Anterior cingulate cortex (tissue), 58 donors: ENCODE data around the gene CDCA5.

Experiments used
- DNase-seq, 58 donors: peaks; one replicate each; lab custom pipeline; 2025; lab: John Stamatoyannopoulos, UW

CDCA5 gene

DNA sequence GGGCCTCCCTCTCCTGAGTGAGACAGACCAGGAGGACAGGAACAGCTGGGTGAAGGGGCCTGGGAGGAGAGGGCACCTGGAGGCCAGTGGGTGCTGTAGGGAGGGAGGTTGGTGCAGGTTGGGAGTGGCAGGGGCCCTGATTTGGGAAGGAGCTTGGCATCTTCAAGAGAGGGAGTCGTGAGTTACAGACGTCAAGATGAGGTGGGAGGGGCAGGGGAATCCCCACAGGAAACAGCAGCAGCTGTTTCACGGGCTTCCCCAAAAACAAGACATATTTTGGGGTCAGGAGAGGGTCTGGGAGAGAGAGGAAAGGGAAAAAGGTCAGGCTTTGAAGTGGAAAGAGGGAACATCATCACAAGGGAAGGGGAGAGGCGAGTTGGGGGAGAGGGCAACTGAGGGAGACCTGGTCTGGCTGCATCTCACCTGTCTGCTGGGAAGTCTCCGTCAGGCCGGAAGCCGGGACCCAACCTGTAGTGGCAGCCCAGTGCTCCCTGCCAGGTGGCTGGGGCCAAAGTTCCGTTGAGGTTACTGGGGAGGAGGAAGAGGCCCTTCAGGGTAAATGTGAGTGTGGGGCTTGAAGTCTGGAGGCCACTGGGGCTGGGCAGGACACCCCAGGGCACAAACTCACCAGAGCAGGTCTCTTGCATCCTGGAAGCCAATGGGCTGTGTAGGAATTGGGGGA lies 29.9 kb downstream of the CDCA5 start:
- no peak for DNase-seq

GRCh38 chr11:65051398-65051858 lies 32.4 kb downstream of the CDCA5 start:
- no peak for DNase-seq

- no peak for DNase-seq
Observed at GRCh38 chr11:65047581-65048422, 36.0 kb downstream of the CDCA5 start.

DNA sequence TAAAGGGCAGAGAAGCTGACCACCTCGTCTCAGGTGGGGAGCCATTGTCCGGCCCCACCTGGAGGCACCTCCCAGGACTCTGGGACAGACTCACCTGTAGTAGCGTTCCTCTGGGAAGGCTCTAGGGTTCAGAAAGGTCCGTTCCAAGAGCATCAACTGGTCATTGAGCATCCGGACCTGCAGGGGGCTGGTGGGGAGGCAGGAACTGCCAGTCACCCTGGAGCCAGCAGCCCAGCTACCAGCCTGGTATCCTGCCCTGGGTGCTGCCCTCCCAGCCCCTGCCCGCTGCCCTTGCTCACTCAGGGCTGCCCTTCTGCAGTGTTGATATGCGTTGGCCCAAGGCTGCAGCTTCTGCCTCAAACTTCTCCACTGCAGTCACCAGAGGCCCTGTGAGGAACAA lies 38.1 kb downstream of the CDCA5 start:
- DNase-seq = no peak

GRCh38 chr11:65045061-65045460 lies 38.8 kb downstream of the CDCA5 start:
- no peak for DNase-seq

DNA sequence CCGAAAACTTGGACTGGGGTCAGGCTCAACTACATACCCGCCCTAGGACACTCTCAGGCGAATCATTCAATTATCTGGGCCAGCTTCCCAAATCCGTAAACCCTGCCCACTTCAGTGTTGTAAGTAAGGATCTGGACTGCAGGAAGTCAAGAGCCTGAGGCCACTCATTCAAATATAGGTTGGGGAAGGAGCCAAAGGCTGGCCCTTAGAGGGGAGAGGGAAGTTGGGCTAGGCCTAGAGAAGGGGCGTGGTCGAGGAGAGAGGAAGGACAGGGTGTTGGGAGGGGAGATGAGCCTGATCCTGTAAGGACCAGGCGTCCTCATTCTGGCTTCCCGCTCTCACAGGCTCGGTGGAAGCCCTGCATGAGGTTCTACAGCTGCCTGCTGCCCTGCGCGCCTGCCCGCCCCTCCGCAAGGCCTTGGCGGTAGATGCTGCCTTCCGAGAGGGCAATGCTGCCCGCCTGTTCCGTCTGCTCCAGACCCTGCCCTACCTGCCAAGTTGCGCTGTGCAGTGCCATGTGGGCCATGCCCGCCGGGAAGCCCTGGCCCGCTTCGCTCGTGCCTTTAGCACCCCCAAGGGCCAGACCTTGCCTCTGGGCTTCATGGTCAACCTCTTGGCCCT lies 39.8 kb downstream of the CDCA5 start:
- peak in 11 of 58 donors; percentile 2 to 23 (median 9) for DNase-seq

- no peak for DNase-seq
Observed at GRCh38 chr11:65042891-65043290, 40.9 kb downstream of the CDCA5 start.

DNA sequence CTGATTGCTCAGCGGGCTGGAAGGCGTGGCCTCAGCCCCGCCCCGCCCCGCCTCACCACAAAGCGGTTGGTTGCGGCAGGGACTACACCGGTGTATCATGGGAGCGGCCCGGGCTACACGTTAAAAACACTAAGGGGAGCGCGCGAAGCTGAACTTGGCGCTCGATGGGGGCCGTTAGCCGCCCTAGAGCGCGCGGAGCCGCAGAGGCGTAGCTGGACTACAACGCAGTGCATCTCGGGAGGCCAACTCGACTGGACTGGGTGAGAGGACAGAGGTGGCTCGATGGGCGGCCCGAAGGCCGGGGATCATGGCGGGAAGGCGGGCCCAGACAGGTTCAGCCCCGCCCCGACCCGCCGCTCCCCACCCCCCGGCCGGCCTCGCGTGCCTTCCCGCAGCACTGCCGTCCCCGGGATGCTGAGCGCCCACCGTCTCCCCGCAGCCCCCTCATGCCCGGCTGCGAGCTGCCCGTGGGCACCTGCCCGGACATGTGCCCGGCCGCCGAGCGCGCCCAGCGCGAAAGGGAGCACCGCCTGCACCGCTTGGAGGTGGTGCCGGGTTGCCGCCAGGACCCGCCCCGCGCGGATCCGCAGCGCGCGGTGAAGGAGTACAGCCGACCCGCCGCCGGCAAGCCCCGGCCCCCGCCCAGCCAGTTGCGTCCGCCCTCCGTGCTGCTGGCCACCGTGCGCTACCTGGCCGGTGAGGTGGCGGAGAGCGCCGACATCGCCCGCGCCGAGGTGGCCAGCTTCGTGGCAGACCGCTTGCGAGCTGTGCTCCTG lies 42.8 kb downstream of the CDCA5 start, which contains the start of gene SAC3D1:
Gene SAC3D1 (plus strand): TSS at position 364 of the 776 bp plus-strand sequence. CDS start 83 bp downstream, at position 447.
- peak; percentile 48 to 99 (median 87) for DNase-seq

- DNase-seq = no peak
Observed at GRCh38 chr11:65040520-65040846, 43.4 kb downstream of the CDCA5 start.

DNA sequence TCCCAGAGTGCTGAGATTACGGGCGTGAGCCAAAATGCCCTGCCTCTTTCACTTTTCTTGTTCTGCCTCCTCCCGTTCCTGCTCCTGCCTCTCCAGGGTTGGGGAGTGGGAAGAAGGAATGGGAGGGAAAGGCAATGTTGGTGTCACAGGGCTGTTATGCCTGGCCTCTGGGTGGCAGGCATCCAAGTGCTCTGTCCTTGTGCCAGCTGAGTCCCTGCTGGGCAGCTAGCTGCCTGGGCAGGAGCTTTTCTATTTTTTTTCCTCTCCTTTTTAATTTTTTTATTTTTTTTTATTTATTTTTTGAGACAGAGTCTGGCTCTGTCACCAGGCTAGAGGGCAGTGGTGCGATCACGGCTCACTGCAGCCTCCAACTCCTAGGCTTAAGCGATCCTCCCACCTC lies 46.9 kb downstream of the CDCA5 start:
- DNase-seq = peak in 52 of 58 donors; percentile 2 to 82 (median 44)

GRCh38 chr11:65035579-65035978 lies 48.3 kb downstream of the CDCA5 start:
- no peak for DNase-seq

DNA sequence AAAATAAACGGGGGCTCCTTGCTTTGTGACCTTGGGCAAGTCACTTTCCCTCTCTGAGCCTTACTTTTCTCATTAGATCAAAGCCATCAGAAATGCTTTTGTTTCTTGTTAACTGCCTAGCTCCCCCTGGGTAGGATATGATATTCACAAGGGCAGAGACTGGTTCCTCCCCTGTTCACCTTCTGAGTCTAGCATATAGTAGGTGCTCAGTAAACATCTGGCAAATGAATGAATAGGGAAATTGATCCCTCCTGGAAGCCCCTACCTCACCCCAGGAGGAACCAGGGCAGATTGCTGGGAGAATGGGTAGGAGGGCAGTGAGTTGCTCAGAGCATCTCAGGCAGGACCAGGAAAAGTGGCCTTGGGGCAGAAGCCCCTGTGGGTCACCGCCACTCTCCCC lies 49.4 kb downstream of the CDCA5 start:
- no peak for DNase-seq

- DNase-seq = no peak
Observed at GRCh38 chr11:65032216-65032615, 51.6 kb downstream of the CDCA5 start.
